ENCODE data around the gene SHISA4.

GRCh38 chr1:201886103-201886885, 2.4 kb upstream of the SHISA4 start:
- TF ChIP-seq POLR2AphosphoS5 (IDR thresholded peaks at IDR 0.05; ENCODE audit: low read depth, low read length) (no peak), POLR2A (IDR thresholded peaks at IDR 0.05; ENCODE audit: low read depth, low read length) (no peak)

Measured in GM12892 (cell line).